22Rv1 (cell line): ENCODE data around the gene RBM10.
A peak's percentile ranks its signal among the peaks of the same experiment; 100 is the strongest.

Experiments
- H3K27ac ChIP-seq: fragments of 450-650 bp; 2 replicates; pipeline ENCODE4 v1.5.1; 2017
- ZFX ChIP-seq: fragments of 450-650 bp; IDR thresholded peaks from 2 replicates; pipeline ENCODE4 v1.6.1; 2017; ENCODE audit warnings: antibody characterized with exemption, borderline replicate concordance
- TF ChIP-seq, protein P1 (sequence below): fragments of 450-650 bp; IDR thresholded peaks from 2 replicates; pipeline ENCODE4 v1.5.1; 2017; ENCODE audit warnings: mild to moderate bottlenecking

RBM10 gene

DNA sequence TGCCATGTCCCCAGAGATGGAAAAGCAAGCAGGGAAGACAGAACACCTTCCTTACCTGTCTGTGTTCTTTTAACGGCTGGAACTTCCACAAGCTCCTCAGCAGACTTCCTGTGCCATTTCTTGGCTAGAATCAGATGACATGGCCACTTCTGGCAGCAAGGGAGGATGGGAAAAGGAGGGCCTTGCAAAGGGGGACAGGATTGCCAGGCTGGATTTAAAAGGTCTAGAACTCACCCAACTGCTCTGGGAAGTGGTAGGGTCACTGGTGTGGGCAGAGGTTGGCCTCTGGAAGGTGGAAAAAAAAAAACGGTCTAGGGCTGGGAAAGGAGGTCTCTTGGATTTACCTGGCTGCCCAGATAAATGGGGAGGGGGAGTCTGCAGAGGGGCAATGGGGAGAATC, 86.1 kb downstream of the RBM10 start:
- TF ChIP-seq, protein P1, sequence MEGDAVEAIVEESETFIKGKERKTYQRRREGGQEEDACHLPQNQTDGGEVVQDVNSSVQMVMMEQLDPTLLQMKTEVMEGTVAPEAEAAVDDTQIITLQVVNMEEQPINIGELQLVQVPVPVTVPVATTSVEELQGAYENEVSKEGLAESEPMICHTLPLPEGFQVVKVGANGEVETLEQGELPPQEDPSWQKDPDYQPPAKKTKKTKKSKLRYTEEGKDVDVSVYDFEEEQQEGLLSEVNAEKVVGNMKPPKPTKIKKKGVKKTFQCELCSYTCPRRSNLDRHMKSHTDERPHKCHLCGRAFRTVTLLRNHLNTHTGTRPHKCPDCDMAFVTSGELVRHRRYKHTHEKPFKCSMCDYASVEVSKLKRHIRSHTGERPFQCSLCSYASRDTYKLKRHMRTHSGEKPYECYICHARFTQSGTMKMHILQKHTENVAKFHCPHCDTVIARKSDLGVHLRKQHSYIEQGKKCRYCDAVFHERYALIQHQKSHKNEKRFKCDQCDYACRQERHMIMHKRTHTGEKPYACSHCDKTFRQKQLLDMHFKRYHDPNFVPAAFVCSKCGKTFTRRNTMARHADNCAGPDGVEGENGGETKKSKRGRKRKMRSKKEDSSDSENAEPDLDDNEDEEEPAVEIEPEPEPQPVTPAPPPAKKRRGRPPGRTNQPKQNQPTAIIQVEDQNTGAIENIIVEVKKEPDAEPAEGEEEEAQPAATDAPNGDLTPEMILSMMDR, result no peak
- TF ChIP-seq ZFX, result no peak
- H3K27ac ChIP-seq, result peak overlapping the region; percentile 87

DNA sequence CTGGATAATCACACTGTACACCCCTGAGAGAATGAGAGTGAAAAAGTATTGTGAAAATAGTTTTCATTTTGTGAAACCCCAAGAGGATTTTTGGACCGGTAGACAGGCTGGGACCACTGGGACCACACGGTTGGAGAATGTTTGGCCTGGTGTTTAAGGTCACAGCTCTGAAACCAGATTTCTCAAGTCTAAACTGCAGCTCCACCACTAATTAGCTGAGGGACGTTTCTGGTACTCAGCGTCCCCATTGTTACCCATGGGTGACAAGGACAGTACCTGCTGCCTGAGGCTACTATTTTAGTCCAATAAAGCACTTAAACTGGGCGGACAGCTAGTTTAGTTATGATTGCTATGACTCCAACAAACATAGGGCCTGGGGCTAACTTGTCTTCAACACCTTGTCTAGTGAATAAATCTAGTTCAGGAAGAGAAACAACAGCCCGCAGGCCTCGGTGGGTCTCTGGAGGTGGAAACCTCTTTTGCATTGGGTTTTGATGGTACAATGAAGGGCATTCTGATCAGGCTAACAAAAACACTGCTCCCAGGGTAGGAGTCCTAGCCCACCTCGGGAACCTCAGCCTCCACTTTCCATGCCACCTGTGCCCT, 87.3 kb downstream of the RBM10 start:
- H3K27ac ChIP-seq, result peak overlapping the region; percentile 87
- no peak for TF ChIP-seq ZFX
- TF ChIP-seq, protein P1, result no peak

DNA sequence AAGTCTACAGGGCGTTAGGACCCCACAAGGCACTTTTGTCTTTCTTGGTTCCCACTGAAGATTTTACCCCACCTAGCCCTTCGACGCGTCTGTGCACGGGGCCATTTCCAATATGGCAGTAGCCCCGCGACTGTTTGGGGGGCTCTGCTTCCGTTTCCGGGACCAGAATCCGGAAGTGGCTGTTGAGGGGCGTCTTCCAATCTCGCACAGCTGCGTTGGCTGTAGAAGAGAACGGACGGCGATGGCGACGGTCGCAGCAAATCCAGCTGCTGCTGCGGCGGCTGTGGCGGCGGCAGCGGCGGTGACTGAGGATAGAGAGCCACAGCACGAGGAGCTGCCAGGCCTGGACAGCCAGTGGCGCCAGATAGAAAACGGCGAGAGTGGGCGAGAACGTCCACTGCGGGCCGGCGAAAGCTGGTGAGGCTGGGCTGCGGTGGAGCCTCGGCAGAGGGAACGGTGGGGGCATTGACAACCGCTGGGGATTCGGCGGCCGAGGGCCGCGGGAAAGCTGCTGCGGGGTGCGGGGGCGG, 87.8 kb downstream of the RBM10 start, which contains the start of gene USP11:
TSS of gene USP11 (plus strand) at position 207 of the 530 bp plus-strand sequence. CDS start at position 242, 35 bp downstream.
- no peak for TF ChIP-seq ZFX
- TF ChIP-seq, protein P1, result no peak
- peak within 1 kb of the TSS; percentile 87 for H3K27ac ChIP-seq

DNA sequence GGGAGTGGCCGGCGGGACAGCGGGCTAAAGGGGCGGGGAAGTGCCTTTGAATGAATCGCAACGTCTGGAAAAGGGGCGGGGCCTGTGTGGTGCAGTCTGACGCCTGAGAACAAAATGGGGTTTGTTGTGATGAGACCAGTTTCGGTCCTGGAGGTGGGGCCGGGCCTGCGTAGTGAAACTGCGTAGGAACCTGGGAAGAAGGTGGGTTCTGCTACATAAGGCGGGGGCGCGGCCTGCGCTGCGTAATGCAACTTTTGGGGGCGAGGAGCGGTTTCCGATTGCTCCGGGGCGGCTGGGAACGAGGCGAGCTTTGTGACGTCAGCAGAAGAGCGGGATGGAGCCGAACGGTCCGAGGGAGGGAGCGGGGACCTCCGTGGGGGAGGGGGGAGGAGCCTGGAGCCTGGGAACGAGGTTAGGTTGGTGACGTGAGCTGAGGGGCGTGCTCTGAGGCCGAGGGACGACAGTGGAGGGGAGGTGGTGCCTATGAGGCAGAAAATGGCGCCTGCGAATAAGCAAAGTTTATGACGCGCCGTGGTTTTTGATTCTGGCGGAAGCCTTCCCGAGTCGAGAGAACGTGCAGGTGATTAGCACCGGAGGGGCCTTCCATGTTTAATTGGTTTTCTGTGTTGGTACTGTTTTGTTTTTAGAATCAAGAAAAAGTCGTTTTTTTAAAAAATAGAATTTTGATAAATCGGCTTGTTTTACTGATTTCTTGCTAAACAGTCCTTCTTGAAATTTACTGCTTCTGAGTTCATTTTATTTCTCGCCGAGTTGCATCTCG, 88.5 kb downstream of the RBM10 start:
- peak overlapping the region; percentile 87 for H3K27ac ChIP-seq
- TF ChIP-seq ZFX, result no peak
- TF ChIP-seq, protein P1, result no peak

DNA sequence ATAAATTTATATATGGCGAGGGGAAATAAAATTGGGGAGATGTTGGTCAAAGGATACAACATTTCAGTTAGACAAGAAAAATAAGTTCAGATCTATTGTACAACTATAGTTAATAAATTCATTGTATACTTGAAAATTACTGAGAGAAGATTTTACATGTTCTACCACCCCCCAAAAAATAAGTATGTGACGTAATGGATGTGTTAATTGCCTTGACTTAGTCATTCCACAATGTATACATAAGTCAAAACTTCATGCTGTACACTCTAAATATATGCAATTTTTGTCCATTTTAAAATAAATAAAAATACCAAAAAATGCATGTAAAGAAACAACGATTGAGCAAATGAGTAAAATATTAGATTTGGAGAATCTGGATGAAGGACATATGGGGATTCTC, 89.6 kb downstream of the RBM10 start:
- no peak for TF ChIP-seq ZFX
- TF ChIP-seq, protein P1, result no peak
- H3K27ac ChIP-seq, result peak overlapping the region; percentile 87; the same call in 1 of the 2 replicates

DNA sequence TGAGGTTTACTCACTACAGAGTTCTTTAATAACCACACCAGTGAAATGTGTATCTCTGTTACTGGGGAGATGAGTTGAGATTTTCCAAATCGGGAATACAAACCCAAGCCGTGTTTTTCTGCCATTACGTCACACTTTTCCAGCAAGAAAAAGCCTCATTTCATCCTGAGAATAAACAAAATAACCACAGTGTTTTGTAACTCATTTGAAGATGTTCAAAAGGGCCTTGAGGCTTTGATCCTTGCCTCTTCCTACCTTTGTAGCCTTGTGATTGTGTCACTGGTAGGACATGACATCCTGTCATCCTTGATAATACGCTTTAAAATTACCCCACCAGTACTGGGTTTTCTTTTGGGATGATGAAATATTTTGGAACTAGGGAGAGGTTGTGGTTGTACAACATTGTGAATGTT, 90.7 kb downstream of the RBM10 start:
- no peak for TF ChIP-seq ZFX
- TF ChIP-seq, protein P1, result no peak
- no peak overlapping the region for H3K27ac ChIP-seq
